Measurements from ENCODE around the gene TNFRSF25.

TNFRSF25 gene

GRCh38 chr1:6466751-6467150 is 778 bp upstream of the TNFRSF25 start:
- no peak overlapping the region for H3K4me3 ChIP-seq (ENCODE audit: low read depth, low read length, poor library complexity, severe bottlenecking)
- H3K9me3 ChIP-seq (ENCODE audit: low read length) = no peaks in the 10 kb centered on the region
- no peaks in the 10 kb centered on the region for H3F3A ChIP-seq (ENCODE audit: insufficient read depth, low read length)
- no peaks in the 10 kb centered on the region for H4K20me1 ChIP-seq (ENCODE audit: insufficient read depth, low read length)
- H3K27me3 ChIP-seq (ENCODE audit: insufficient read depth, low read length) = peaks cover 20% of the 10 kb centered on the region; the same call in 1 of the 2 replicates
- TF ChIP-seq CTCF (IDR thresholded peaks at IDR 0.05; ENCODE audit: low read length) = no peak
- TF ChIP-seq EZH2 (IDR thresholded peaks at IDR 0.05; ENCODE audit: borderline replicate concordance, low read length) = no peak
- no peaks in the 10 kb centered on the region for H3K36me3 ChIP-seq (ENCODE audit: insufficient read depth, low read length)
- H3K27ac ChIP-seq (ENCODE audit: low read depth, low read length, poor library complexity, severe bottlenecking) = no peak overlapping the region
- no peak overlapping the region for H3K4me2 ChIP-seq (ENCODE audit: low read length)
- no peak overlapping the region for H3K9ac ChIP-seq (ENCODE audit: low read length)
- no peaks in the 10 kb centered on the region for H3K9me2 ChIP-seq (ENCODE audit: low read depth, low read length)
- H3K4me1 ChIP-seq (ENCODE audit: insufficient read depth, low read length, severe bottlenecking) = no peaks in the 10 kb centered on the region
- no peak overlapping the region for H2AFZ ChIP-seq (ENCODE audit: low read length)
- no peaks in the 10 kb centered on the region for H3K79me2 ChIP-seq (ENCODE audit: insufficient read depth, low read length)

DNA sequence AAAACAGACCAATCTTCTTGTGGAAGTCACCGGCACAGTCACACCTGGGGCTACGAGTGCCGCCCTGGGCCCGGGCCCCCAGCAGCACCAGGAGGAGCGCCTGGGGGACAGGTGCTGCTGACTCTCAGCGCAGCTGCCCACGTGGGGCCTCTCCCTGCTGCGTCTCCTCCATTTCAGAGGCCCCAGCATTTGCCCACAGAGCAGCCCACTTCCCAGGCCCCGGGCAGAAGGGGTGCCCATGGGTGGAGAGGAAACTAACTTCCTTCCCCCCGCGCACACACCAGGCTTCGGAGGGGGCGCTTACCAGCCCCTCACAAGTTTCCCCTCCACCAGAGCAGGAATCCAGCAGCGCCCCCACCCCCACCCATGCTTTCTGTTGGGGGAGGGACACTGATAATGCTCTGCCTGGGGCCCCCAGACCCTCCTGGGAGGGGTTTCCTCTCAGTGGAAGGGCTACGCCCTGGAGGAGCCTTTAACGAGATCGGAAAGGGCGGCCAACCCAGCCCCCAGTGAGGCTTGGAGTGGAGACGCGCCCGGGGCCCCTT is 440 bp downstream of the TNFRSF25 start:
- no peaks in the 10 kb centered on the region for H3K79me2 ChIP-seq (ENCODE audit: insufficient read depth, low read length)
- H4K20me1 ChIP-seq (ENCODE audit: insufficient read depth, low read length) = no peaks in the 10 kb centered on the region
- no peak for TF ChIP-seq EZH2 (IDR thresholded peaks at IDR 0.05; ENCODE audit: borderline replicate concordance, low read length)
- TF ChIP-seq CTCF (IDR thresholded peaks at IDR 0.05; ENCODE audit: low read length) = no peak
- H3K4me3 ChIP-seq (ENCODE audit: low read depth, low read length, poor library complexity, severe bottlenecking) = no peak overlapping the region
- no peaks in the 10 kb centered on the region for H3K9me2 ChIP-seq (ENCODE audit: low read depth, low read length)
- H3K4me1 ChIP-seq (ENCODE audit: insufficient read depth, low read length, severe bottlenecking) = peaks cover 3% of the 10 kb centered on the region
- H3F3A ChIP-seq (ENCODE audit: insufficient read depth, low read length) = no peaks in the 10 kb centered on the region
- H3K27me3 ChIP-seq (ENCODE audit: insufficient read depth, low read length) = 0 out of 2 replicates have a peak, but pooled peaks cover 20% of the 10 kb centered on the region
- no peak overlapping the region for H3K27ac ChIP-seq (ENCODE audit: low read depth, low read length, poor library complexity, severe bottlenecking)
- H3K36me3 ChIP-seq (ENCODE audit: insufficient read depth, low read length) = no peaks in the 10 kb centered on the region
- no peak overlapping the region for H3K9ac ChIP-seq (ENCODE audit: low read length)
- no peaks in the 10 kb centered on the region for H3K9me3 ChIP-seq (ENCODE audit: low read length)
- no peak overlapping the region for H2AFZ ChIP-seq (ENCODE audit: low read length)
- H3K4me2 ChIP-seq (ENCODE audit: low read length) = no peak overlapping the region

DNA sequence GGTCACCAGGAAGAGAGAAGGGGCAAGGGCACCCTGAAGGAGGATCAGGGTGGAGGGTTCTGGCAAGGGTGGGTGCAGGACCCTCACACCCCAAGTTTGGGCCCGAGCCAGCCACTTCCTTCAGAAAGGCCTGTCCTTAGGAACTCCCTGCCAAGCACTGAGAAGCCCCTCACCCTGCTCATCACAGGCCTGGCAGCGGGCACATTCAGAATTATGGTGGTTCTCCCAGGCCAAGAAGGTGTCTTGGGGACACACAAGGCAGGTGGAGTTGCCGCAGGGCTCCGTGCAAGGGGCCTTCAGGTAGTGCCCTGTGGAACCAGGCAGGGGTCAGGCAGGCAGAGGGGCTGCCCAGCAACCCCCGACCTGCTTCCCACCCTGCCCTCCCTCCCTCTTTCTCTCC is 1.1 kb downstream of the TNFRSF25 start:
- no peak overlapping the region for H2AFZ ChIP-seq (ENCODE audit: low read length)
- peaks cover 9% of the 10 kb centered on the region for H3K4me1 ChIP-seq (ENCODE audit: insufficient read depth, low read length, severe bottlenecking)
- H3K4me2 ChIP-seq (ENCODE audit: low read length) = no peak overlapping the region
- H3K79me2 ChIP-seq (ENCODE audit: insufficient read depth, low read length) = no peaks in the 10 kb centered on the region
- no peak overlapping the region for H3K4me3 ChIP-seq (ENCODE audit: low read depth, low read length, poor library complexity, severe bottlenecking)
- no peaks in the 10 kb centered on the region for H4K20me1 ChIP-seq (ENCODE audit: insufficient read depth, low read length)
- no peak overlapping the region for H3K9ac ChIP-seq (ENCODE audit: low read length)
- no peaks in the 10 kb centered on the region for H3K9me2 ChIP-seq (ENCODE audit: low read depth, low read length)
- TF ChIP-seq EZH2 (IDR thresholded peaks at IDR 0.05; ENCODE audit: borderline replicate concordance, low read length) (no peak), CTCF (IDR thresholded peaks at IDR 0.05; ENCODE audit: low read length) (no peak)
- no peaks in the 10 kb centered on the region for H3F3A ChIP-seq (ENCODE audit: insufficient read depth, low read length)
- H3K27ac ChIP-seq (ENCODE audit: low read depth, low read length, poor library complexity, severe bottlenecking) = no peak overlapping the region
- 0 out of 2 replicates have a peak, but pooled peaks cover 20% of the 10 kb centered on the region for H3K27me3 ChIP-seq (ENCODE audit: insufficient read depth, low read length)
- no peaks in the 10 kb centered on the region for H3K36me3 ChIP-seq (ENCODE audit: insufficient read depth, low read length)
- no peaks in the 10 kb centered on the region for H3K9me3 ChIP-seq (ENCODE audit: low read length)

Measured in OCI-LY1 (cell line).